Measurements from ENCODE around the gene PDE6D.

DNA sequence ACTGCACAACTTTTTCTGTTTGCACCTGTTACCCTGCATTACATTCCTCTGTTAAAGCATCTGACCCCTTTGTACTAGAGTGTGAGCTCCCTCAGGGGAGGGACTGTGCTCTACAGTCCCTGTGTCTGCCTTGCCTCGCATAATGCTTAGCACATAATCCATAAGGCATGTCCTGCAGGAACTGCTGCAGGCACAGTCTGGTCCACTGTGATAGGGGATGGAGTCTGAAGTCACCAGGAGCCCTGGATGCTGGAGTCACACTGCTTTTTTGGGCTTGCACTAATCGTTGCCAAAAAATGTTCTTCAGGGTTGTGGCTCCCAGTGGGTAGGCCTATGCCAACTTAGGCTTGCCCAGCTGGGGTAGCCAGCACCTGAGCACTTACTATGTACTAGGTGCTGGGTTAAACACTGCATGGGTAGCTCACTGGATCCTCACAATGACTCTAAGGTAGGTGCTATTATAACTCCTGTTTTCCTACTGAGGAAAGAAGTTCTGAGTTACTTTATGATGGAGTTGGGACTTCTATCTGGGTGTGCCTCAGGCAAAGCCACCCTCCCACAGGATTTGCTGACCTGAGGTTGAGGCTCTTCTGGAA lies 38.5 kb upstream of the PDE6D start:
- TF ChIP-seq, protein P1, sequence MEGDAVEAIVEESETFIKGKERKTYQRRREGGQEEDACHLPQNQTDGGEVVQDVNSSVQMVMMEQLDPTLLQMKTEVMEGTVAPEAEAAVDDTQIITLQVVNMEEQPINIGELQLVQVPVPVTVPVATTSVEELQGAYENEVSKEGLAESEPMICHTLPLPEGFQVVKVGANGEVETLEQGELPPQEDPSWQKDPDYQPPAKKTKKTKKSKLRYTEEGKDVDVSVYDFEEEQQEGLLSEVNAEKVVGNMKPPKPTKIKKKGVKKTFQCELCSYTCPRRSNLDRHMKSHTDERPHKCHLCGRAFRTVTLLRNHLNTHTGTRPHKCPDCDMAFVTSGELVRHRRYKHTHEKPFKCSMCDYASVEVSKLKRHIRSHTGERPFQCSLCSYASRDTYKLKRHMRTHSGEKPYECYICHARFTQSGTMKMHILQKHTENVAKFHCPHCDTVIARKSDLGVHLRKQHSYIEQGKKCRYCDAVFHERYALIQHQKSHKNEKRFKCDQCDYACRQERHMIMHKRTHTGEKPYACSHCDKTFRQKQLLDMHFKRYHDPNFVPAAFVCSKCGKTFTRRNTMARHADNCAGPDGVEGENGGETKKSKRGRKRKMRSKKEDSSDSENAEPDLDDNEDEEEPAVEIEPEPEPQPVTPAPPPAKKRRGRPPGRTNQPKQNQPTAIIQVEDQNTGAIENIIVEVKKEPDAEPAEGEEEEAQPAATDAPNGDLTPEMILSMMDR (IDR thresholded peaks at IDR 0.05) = no peak
- no peak for TF ChIP-seq POLR2A (IDR thresholded peaks at IDR 0.05)
